GM21825 (cell line): ENCODE measurements around the gene SLC12A4.
"Not testable (repeated sequence)": the region's sequence is repeated elsewhere in the genome, so short reads cannot be mapped to it uniquely, and the experiment has no call there.

Experiments used
- ATAC-seq: cut with Tn5 transposase; IDR thresholded peaks from one replicate; pipeline ENCODE4 v1.9.1; 2021; ENCODE audit warnings: mild to moderate bottlenecking, moderate library complexity; ENCODE audit not compliant: unreplicated experiment

Gene SLC12A4

GRCh38 chr16:67942510-67943255 is 25.8 kb downstream of the SLC12A4 start:
- ATAC-seq: no peak

DNA sequence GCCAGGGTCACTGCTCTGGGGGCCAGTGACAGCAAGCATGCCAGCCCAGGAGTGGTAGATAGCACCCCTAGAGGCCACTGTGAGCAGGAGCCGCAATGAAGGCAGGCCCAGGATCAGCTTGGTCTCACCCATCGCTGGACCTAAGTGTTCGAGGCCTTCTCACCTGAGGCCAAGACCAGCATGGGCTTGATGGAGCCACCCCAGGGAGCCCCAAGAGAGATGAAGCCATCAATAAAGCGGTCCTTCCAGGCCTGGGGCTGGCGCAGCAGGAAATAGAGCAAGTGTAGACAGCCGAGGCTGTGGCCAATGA is 26.3 kb downstream of the SLC12A4 start:
- no peak for ATAC-seq

DNA sequence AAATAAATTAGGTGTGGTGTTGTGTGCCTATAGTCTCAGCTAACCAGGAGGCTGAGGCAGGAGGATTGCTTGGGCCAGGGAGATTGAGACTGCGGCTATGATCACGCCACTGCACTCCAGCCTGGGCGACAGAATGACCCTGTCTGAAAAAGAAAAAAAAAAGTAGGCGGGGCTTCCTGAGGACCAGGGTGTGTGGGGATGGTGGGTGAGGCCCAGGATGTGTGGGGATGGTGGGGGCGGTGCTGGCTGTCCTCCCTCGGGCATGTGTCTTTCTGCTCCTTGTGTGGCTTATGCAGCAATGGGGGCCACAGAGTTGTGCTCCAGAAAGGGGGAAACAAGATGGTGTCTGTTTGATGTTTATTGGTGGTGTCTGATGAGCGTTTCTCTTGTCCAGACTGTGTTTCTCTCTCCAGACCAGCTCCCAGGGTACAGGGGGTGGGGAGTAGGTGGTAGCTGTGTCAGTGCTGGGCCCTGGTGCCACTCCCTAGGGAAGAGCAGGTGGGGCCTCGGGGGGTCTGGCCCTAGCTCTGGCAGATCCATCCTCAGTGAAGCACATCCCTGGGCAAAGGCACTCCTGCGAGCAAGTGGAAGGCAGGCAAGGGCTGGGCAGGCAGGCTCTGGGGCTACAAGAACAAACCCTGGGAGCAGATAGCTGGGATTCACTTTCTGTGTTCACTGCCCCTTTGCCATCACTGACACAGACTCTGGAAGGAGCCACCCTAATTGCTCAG is 26.8 kb downstream of the SLC12A4 start:
- no peak for ATAC-seq

GRCh38 chr16:67940446-67941089 is 27.9 kb downstream of the SLC12A4 start:
- ATAC-seq: no peak

DNA sequence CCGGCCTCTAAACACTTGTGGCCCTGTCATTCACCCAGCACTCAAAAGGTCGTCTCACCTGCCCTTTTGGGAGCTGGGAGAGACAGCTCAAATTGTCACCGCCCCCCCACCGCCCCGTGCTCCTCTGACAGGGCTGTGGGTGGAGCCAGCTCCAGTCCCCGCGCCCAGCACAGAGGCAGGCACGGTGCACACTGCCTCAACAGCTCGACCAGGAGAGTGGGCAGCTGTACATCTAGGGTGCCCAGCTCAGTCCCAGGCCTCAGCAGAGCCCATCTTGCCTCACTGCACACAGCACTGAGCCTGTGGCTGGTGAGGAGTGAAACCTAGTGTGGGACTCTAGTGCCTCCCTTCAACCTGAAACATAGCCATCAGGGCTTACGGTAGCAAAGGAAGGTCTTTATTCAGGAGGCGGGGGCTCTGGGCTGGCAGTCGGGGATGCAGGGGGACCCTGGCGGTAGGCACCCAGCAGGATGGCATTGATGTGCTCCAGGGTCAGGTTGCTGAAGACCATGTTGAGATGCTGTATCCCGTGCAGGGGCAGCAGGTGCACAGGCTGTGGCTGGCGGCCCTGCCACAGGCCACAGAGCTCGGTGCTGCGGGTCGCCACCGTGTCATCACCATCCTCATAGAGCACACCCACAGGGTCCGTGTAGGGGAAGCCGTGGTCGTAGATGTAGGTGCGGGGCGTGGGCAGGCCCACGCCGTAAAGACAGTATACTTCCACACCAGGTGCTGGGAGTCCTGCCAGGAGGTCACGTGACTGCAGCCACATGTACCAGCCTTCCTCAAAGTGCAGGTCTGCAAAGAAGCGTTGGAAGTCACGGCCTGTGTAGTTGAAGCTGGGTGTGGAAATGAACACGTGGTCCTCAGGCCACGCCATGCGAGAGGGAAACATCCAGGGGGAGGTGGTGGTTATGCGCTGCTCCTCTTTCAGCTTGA is 28.7 kb downstream of the SLC12A4 start:
- no peak for ATAC-seq

DNA sequence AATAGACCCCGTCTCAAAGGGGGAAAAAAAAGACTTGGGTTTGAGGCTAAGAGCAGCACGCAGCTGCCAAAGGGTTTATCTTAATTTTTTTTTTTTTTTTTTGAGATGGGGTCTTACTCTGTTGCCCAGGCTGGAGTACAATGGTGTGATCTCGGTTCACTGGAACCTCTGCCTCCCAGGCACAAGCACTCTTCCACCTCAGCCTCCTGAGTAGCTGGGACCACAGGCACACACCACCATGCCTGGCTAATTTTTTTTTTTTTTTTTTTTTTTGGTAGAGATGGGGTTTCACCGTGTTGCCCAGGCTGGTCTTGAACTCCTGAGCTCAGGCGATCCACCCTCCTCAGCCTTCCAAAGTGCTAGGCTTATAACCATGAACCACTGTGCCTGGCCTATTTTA is 30.7 kb downstream of the SLC12A4 start:
- not testable (repeated sequence) for ATAC-seq

DNA sequence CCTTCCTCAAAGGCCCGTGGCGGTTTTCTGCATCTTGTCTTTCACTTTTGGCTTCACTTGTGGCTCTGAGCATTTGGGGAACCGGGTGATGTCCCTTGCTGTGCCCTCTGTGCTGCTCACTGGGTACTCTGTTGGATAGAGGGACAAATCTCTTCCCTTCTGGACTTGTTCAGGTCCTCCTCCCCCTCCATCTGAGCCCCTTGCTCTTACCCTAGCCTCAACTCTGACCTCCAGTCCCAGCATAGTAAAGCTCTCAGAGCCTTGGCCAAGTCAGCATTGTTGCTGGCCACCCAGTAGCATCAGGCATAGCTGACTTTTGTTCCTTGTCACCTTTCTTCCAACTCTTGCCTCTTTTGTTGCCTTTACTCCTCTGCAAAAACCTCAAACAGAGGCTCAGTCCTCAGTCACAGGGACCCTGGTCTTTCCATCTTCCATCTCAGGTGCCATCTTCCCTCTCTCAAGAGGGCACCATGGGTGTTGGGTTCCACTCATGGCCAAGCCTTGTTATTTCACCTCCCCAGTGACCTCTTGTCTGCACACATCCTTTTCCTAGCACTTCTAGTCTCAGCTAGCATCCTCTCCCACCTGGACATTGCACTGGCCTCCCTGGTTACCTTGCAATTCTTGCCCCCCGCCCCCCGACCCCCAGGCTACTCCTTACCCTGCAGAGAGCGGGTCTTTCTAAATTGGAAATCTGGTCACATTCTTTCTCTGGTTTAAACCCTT is 31.4 kb downstream of the SLC12A4 start:
- ATAC-seq: peak; percentile 54

DNA sequence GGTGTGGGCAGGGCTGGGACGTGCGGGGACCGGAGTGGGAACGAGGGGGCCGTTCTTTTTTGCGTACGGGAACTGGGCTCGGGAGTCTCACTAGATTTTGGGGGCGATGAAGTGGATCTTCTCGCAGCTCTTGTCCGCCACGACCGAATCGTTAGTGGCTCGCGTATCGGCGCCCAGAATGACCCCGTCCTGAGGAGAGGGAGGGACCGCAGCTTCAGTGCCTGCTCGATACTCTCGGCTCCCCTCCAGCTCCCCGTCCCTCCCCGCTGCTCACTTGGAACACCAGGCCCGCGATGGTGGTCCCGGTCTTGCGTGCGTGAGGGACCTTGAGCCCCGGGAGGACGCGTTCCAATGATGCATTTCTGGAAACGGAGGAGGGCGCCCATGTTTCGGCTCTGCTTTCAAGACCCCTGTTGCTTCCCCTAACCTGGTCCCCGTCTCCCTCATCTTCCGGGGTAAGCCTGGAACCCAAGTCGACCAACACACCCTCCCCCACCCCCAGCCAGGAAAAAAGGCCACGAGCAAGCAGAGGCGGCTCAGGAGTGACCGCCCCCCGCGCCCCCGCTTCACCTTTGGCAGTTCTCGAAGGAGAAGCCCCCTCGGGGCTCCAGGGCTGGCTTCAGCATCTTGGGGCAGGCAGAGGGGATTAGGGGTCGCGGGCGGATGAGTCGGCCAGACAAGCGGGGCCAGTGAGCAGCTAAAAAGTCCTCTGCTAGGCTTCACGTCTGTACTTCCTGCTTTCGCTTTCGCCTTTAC is 32.1 kb downstream of the SLC12A4 start, which contains the start of gene PSMB10:
Gene PSMB10 (minus strand): TSS at position 727 of the 756 bp plus-strand sequence. CDS start 101 bp downstream, at position 626.
- peak; percentile 3 for ATAC-seq

GRCh38 chr16:67935402-67936123 is 32.9 kb downstream of the SLC12A4 start:
- ATAC-seq: peak; percentile 83

DNA sequence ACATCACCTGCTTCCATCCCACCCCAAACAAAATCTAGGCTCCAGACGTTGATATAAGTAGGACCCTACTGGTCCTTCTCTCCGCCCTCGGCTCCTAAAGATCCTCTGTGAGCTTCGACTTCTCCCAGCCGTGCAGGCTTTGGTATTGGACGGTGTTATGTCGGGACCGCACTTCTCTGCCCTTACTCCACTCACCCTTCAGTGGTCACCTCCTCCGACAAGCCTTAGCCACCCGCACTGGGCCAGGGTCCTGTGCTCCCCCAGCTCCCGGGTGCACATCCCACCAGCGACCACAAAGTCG is 33.4 kb downstream of the SLC12A4 start:
- no peak for ATAC-seq

- no peak for ATAC-seq
These were observed 33.9 kb downstream of the SLC12A4 start for GRCh38 chr16:67934306-67935100.

GRCh38 chr16:67933805-67934204 is 34.6 kb downstream of the SLC12A4 start:
- ATAC-seq: no peak

GRCh38 chr16:67932462-67932840 is 36.0 kb downstream of the SLC12A4 start:
- no peak for ATAC-seq

GRCh38 chr16:67931712-67932461 is 36.5 kb downstream of the SLC12A4 start, which contains the start of gene CTRL:
CTRL (minus strand) TSS chr16:67931862; CDS start chr16:67931852, 10 bp downstream.
- ATAC-seq: no peak

GRCh38 chr16:67930678-67931211 is 37.7 kb downstream of the SLC12A4 start:
- no peak for ATAC-seq

- ATAC-seq: no peak
These were observed 38.2 kb downstream of the SLC12A4 start for GRCh38 chr16:67930191-67930590.
